K562 (cell line): ENCODE data around the gene NCKAP1.

Experiments used
- CTCF ChIP-seq, 3 experiments: IDR thresholded peaks in 2 of 3; conservative IDR thresholded peaks in 1 of 3; 2 replicates each; pipeline ENCODE4 v1.5.1; 2011 to 2012; ENCODE audit warnings: low read length in 3 of 3, mild to moderate bottlenecking in 3 of 3, control low read depth in 2 of 3, improper control_type of control experiment in 1 of 3, inconsistent platforms in 1 of 3, low read depth in 1 of 3, mixed read lengths in 1 of 3, moderate library complexity in 1 of 3; ENCODE audit not compliant: insufficient read depth in 2 of 3
- DPF2 ChIP-seq: fragments of 450-650 bp; IDR thresholded peaks from 2 replicates; pipeline ENCODE4 v1.6.1; 2016
- EZH2 ChIP-seq: IDR thresholded peaks from 2 replicates; pipeline ENCODE4 v1.6.1; 2012; ENCODE audit warnings: low read depth, mild to moderate bottlenecking, inconsistent platforms, low read length, borderline replicate concordance
- KDM4B ChIP-seq, 2 experiments: fragments of 450-650 bp in 1 of 2; sonication (generic) in 1 of 2; IDR thresholded peaks; 2 replicates each; pipeline ENCODE4 v1.6.1; 2016 to 2017; ENCODE audit warnings: borderline replicate concordance in 2 of 2, antibody characterized with exemption in 1 of 2, low read depth in 1 of 2, mild to moderate bottlenecking in 1 of 2
- MAZ ChIP-seq, 2 experiments: fragments of 450-650 bp in 1 of 2; sonication (generic) in 1 of 2; formaldehyde crosslinking; IDR thresholded peaks in 1 of 2; conservative IDR thresholded peaks in 1 of 2; 2 replicates each; pipeline versions ENCODE4 v1.4.0 to v1.5.0; 2020; ENCODE audit warnings: mild to moderate bottlenecking in 1 of 2, missing genetic modification reagents in 1 of 2
- POLR2A ChIP-seq: fragments of 450-650 bp; conservative IDR thresholded peaks from 2 replicates; pipeline ENCODE4 v1.6.1; 2016
- POLR2AphosphoS5 ChIP-seq: IDR thresholded peaks from 2 replicates; pipeline ENCODE4 v1.6.1; 2011; ENCODE audit warnings: mild to moderate bottlenecking, low read depth, low read length, moderate library complexity; ENCODE audit not compliant: control insufficient read depth, insufficient read depth
- SMARCA4 ChIP-seq: fragments of 450-650 bp; IDR thresholded peaks from 2 replicates; pipeline ENCODE4 v1.6.1; 2016
- SP2 ChIP-seq: IDR thresholded peaks from 2 replicates; pipeline ENCODE4 v1.6.1; 2011; ENCODE audit warnings: mild to moderate bottlenecking, low read depth, low read length, moderate library complexity; ENCODE audit not compliant: poor library complexity, severe bottlenecking; ENCODE audit errors: extremely low read depth
- ZNF766 ChIP-seq: fragments of 200-800 bp; sonication (Bioruptor generic); conservative IDR thresholded peaks from 2 replicates; pipeline ENCODE4 v1.6.1; 2016; ENCODE audit warnings: missing genetic modification characterization, missing compliant biosample characterization
- TF ChIP-seq, protein P1 (sequence below): sonication (generic); formaldehyde crosslinking; IDR thresholded peaks from 2 replicates; pipeline ENCODE4 v1.8.1; 2023; ENCODE audit warnings: mild to moderate bottlenecking, missing genetic modification reagents
- TF ChIP-seq, protein P2 (sequence below): fragments of 450-650 bp; IDR thresholded peaks from 2 replicates; pipeline ENCODE4 v1.6.1; 2018; ENCODE audit warnings: mild to moderate bottlenecking, low read depth; ENCODE audit not compliant: partially characterized antibody

DNA sequence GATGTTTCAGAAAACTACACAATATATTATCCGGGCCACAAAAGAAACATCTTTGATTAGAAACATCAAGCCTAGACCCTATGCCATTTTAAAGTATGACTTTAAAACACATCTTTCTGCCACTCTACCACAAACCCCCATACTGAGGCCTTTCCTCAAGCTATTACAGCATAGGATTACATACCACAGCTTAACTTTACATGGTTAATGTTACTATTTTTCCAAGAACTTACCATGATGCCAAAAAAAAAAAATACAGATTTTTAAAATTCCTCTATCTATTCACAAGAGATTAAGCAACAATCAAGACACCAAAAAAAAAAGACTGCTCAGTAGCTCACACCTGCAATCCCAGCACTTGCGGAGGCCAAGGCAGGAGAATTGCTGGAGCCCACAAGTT, 9.0 kb downstream of the NCKAP1 start:
- TF ChIP-seq ZNF766: no peak
- TF ChIP-seq SMARCA4: no peak
- TF ChIP-seq MAZ (CRISPR knock-in tag; conservative IDR thresholded peaks at IDR 0.05 in 1 of 2, IDR thresholded peaks at IDR 0.05 in 1 of 2): no peak
- no peak for TF ChIP-seq DPF2
- no peak for TF ChIP-seq KDM4B (IDR thresholded peaks at IDR 0.05; ENCODE audit: borderline replicate concordance in 2 of 2, low read depth in 1 of 2)
- TF ChIP-seq SP2: no peak
- TF ChIP-seq, protein P1, sequence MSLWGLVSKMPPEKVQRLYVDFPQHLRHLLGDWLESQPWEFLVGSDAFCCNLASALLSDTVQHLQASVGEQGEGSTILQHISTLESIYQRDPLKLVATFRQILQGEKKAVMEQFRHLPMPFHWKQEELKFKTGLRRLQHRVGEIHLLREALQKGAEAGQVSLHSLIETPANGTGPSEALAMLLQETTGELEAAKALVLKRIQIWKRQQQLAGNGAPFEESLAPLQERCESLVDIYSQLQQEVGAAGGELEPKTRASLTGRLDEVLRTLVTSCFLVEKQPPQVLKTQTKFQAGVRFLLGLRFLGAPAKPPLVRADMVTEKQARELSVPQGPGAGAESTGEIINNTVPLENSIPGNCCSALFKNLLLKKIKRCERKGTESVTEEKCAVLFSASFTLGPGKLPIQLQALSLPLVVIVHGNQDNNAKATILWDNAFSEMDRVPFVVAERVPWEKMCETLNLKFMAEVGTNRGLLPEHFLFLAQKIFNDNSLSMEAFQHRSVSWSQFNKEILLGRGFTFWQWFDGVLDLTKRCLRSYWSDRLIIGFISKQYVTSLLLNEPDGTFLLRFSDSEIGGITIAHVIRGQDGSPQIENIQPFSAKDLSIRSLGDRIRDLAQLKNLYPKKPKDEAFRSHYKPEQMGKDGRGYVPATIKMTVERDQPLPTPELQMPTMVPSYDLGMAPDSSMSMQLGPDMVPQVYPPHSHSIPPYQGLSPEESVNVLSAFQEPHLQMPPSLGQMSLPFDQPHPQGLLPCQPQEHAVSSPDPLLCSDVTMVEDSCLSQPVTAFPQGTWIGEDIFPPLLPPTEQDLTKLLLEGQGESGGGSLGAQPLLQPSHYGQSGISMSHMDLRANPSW (CRISPR knock-in tag): no peak
- no peak for TF ChIP-seq POLR2AphosphoS5
- no peak for TF ChIP-seq EZH2
- TF ChIP-seq POLR2A: no peak
- TF ChIP-seq CTCF (IDR thresholded peaks at IDR 0.05 in 2 of 3, conservative IDR thresholded peaks at IDR 0.05 in 1 of 3; ENCODE audit: insufficient read depth in 2 of 3, low read depth in 1 of 3, low read length in 3 of 3): no peak
- TF ChIP-seq, protein P2, sequence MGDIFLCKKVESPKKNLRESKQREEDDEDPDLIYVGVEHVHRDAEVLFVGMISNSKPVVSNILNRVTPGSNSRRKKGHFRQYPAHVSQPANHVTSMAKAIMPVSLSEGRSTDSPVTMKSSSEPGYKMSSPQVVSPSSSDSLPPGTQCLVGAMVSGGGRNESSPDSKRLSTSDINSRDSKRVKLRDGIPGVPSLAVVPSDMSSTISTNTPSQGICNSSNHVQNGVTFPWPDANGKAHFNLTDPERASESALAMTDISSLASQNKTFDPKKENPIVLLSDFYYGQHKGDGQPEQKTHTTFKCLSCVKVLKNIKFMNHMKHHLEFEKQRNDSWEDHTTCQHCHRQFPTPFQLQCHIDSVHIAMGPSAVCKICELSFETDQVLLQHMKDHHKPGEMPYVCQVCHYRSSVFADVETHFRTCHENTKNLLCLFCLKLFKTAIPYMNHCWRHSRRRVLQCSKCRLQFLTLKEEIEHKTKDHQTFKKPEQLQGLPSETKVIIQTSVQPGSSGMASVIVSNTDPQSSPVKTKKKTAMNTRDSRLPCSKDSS: no peak
